Neural progenitor cell (in vitro differentiated cells): ENCODE data around the gene HIGD2A.

Source experiments
- CTCF ChIP-seq: fragments of 200-600 bp; sonication (generic); IDR thresholded peaks from 2 replicates; pipeline ENCODE4 v1.5.1; 2017; ENCODE audit warnings: antibody characterized with exemption, mild to moderate bottlenecking
- EZH2 ChIP-seq: fragments of 200-600 bp; sonication (generic); IDR thresholded peaks from 2 replicates; pipeline ENCODE4 v1.6.1; 2017; ENCODE audit warnings: antibody characterized with exemption, mild to moderate bottlenecking, moderate library complexity

GRCh38 chr5:176342158-176342483 is 46.4 kb upstream of the HIGD2A start:
- TF ChIP-seq CTCF: no peak
- no peak for TF ChIP-seq EZH2
